ENCODE results near the gene SH3TC1. TPM values are rescaled to one million over a fixed set of nuclear protein-coding genes. Genes with fewer than 3 reads are reported as not detected.

SH3TC1 gene
- polyA plus RNA-seq, 3 donors from 2014 or later: 3.4 to 18.1 (median 4.2) TPM

GRCh38 chr4:8203817-8204216 is 4.7 kb downstream of the SH3TC1 start:
- H3K4me1 Mint-ChIP-seq: peaks cover 37 to 48% of the 10 kb centered on the region in 2 donors
- no peak overlapping the region for H3K4me3 Mint-ChIP-seq
- DNase-seq: no peak
- H3K9me3 Mint-ChIP-seq: no peaks in the 10 kb centered on the region
- peaks cover 0 to 8% (median 5%) of the 10 kb centered on the region in 3 donors for H3K36me3 Mint-ChIP-seq
- no peak overlapping the region for H3K27ac Mint-ChIP-seq
- peaks cover 0 to 7% (median 6%) of the 10 kb centered on the region in 3 donors for H3K27me3 Mint-ChIP-seq (ENCODE audit: low read depth in 3 of 3)

- Mint-ChIP-seq H3K36me3 (peaks cover 0 to 8% (median 5%) of the 10 kb centered on the region in 3 donors), H3K27ac (no peak overlapping the region), H3K27me3 (ENCODE audit: low read depth in 3 of 3) (peaks cover 0 to 7% (median 3%) of the 10 kb centered on the region in 3 donors), H3K4me1 (peaks cover 31 to 39% of the 10 kb centered on the region in 2 donors), H3K4me3 (no peak overlapping the region), H3K9me3 (no peaks in the 10 kb centered on the region)
- no peak for DNase-seq
Observed at GRCh38 chr4:8204576-8205227, 5.6 kb downstream of the SH3TC1 start.

- Mint-ChIP-seq H3K27ac (no peak overlapping the region), H3K4me1 (peaks cover 25 to 33% of the 10 kb centered on the region in 2 donors), H3K27me3 (ENCODE audit: low read depth in 3 of 3) (peaks cover 0 to 7% (median 3%) of the 10 kb centered on the region in 3 donors), H3K4me3 (no peak overlapping the region), H3K9me3 (no peaks in the 10 kb centered on the region), H3K36me3 (peaks cover 0 to 8% (median 5%) of the 10 kb centered on the region in 3 donors)
- DNase-seq: no peak
Observed at GRCh38 chr4:8205241-8205707, 6.2 kb downstream of the SH3TC1 start.

GRCh38 chr4:8205749-8206611 is 6.9 kb downstream of the SH3TC1 start:
- H3K9me3 Mint-ChIP-seq: no peaks in the 10 kb centered on the region
- peaks cover 18 to 26% of the 10 kb centered on the region in 2 donors for H3K4me1 Mint-ChIP-seq
- no peak overlapping the region for H3K4me3 Mint-ChIP-seq
- H3K27ac Mint-ChIP-seq: peak overlapping the region in 1 of 6 donors; percentile 8
- DNase-seq: no peak
- peaks cover 0 to 7% (median 3%) of the 10 kb centered on the region in 3 donors for H3K27me3 Mint-ChIP-seq (ENCODE audit: low read depth in 3 of 3)
- peaks cover 0 to 8% (median 5%) of the 10 kb centered on the region in 3 donors for H3K36me3 Mint-ChIP-seq

- H3K4me1 Mint-ChIP-seq: peaks cover 7 to 13% of the 10 kb centered on the region in 2 donors
- no peaks in the 10 kb centered on the region for H3K9me3 Mint-ChIP-seq
- H3K36me3 Mint-ChIP-seq: peaks cover 0 to 8% (median 5%) of the 10 kb centered on the region in 3 donors
- peaks cover 0 to 5% (median 3%) of the 10 kb centered on the region in 3 donors for H3K27me3 Mint-ChIP-seq (ENCODE audit: low read depth in 3 of 3)
- peak overlapping the region in 2 of 6 donors; percentile 13 to 62 for H3K27ac Mint-ChIP-seq
- no peak for DNase-seq
- H3K4me3 Mint-ChIP-seq: no peak overlapping the region
Observed at GRCh38 chr4:8207314-8207713, 8.2 kb downstream of the SH3TC1 start.

GRCh38 chr4:8208565-8208964 is 9.5 kb downstream of the SH3TC1 start:
- Mint-ChIP-seq H3K27me3 (ENCODE audit: low read depth in 3 of 3) (peaks cover 0 to 3% (median 3%) of the 10 kb centered on the region in 3 donors), H3K4me3 (no peak overlapping the region), H3K4me1 (peaks cover 6 to 11% of the 10 kb centered on the region in 2 donors), H3K36me3 (peaks cover 0 to 8% (median 5%) of the 10 kb centered on the region in 3 donors), H3K27ac (no peak overlapping the region), H3K9me3 (no peaks in the 10 kb centered on the region)
- no peak for DNase-seq

GRCh38 chr4:8209181-8209874 is 10.2 kb downstream of the SH3TC1 start:
- Mint-ChIP-seq H3K27ac (peak overlapping the region in 1 of 6 donors; percentile 57), H3K36me3 (peaks cover 0 to 9% (median 5%) of the 10 kb centered on the region in 3 donors), H3K9me3 (no peaks in the 10 kb centered on the region), H3K4me3 (no peak overlapping the region), H3K27me3 (ENCODE audit: low read depth in 3 of 3) (peaks cover 0 to 3% (median 2%) of the 10 kb centered on the region in 3 donors), H3K4me1 (peaks cover 3 to 11% of the 10 kb centered on the region in 2 donors)
- DNase-seq: no peak

GRCh38 chr4:8210010-8210409 is 10.9 kb downstream of the SH3TC1 start:
- no peak overlapping the region for H3K27ac Mint-ChIP-seq
- H3K4me3 Mint-ChIP-seq: no peak overlapping the region
- H3K9me3 Mint-ChIP-seq: no peaks in the 10 kb centered on the region
- H3K27me3 Mint-ChIP-seq (ENCODE audit: low read depth in 3 of 3): peaks cover 0 to 2% (median 0%) of the 10 kb centered on the region in 3 donors
- DNase-seq: no peak
- peaks cover 3 to 11% of the 10 kb centered on the region in 2 donors for H3K4me1 Mint-ChIP-seq
- H3K36me3 Mint-ChIP-seq: peaks cover 0 to 11% (median 5%) of the 10 kb centered on the region in 3 donors

GRCh38 chr4:8210616-8211015 is 11.5 kb downstream of the SH3TC1 start:
- H3K27ac Mint-ChIP-seq: no peak overlapping the region
- no peak for DNase-seq
- H3K9me3 Mint-ChIP-seq: no peaks in the 10 kb centered on the region
- H3K4me1 Mint-ChIP-seq: peaks cover 3 to 11% of the 10 kb centered on the region in 2 donors
- H3K27me3 Mint-ChIP-seq (ENCODE audit: low read depth in 3 of 3): peaks cover 0 to 5% (median 0%) of the 10 kb centered on the region in 3 donors
- H3K36me3 Mint-ChIP-seq: peaks cover 0 to 11% (median 5%) of the 10 kb centered on the region in 3 donors
- H3K4me3 Mint-ChIP-seq: no peak overlapping the region

GRCh38 chr4:8211251-8211650 is 12.2 kb downstream of the SH3TC1 start:
- DNase-seq: no peak
- Mint-ChIP-seq H3K9me3 (no peaks in the 10 kb centered on the region), H3K4me3 (no peak overlapping the region), H3K36me3 (peaks cover 0 to 11% (median 5%) of the 10 kb centered on the region in 3 donors), H3K4me1 (peaks cover 1 to 11% of the 10 kb centered on the region in 2 donors), H3K27ac (no peak overlapping the region), H3K27me3 (ENCODE audit: low read depth in 3 of 3) (peaks cover 0 to 6% (median 0%) of the 10 kb centered on the region in 3 donors)

GRCh38 chr4:8211737-8212581 is 12.9 kb downstream of the SH3TC1 start:
- Mint-ChIP-seq H3K27ac (no peak overlapping the region), H3K27me3 (ENCODE audit: low read depth in 3 of 3) (peaks cover 0 to 6% (median 0%) of the 10 kb centered on the region in 3 donors), H3K4me3 (no peak overlapping the region), H3K4me1 (peaks cover 0 to 8% of the 10 kb centered on the region in 2 donors), H3K9me3 (no peaks in the 10 kb centered on the region), H3K36me3 (peaks cover 0 to 11% (median 2%) of the 10 kb centered on the region in 3 donors)
- DNase-seq: no peak

GRCh38 chr4:8212622-8213021 is 13.5 kb downstream of the SH3TC1 start:
- Mint-ChIP-seq H3K36me3 (peaks cover 0 to 8% (median 0%) of the 10 kb centered on the region in 3 donors), H3K4me1 (peaks cover 0 to 1% of the 10 kb centered on the region in 2 donors), H3K9me3 (no peaks in the 10 kb centered on the region), H3K27me3 (ENCODE audit: low read depth in 3 of 3) (peaks cover 0 to 6% (median 0%) of the 10 kb centered on the region in 3 donors), H3K4me3 (no peak overlapping the region), H3K27ac (no peak overlapping the region)
- DNase-seq: no peak
